ENCODE measurements around the gene TTC23.
"Not testable (repeated sequence)": the region's sequence is repeated elsewhere in the genome, so short reads cannot be mapped to it uniquely, and the experiment has no call there.

Gene TTC23

GRCh38 chr15:99120050-99120777 lies 129.2 kb downstream of the TTC23 start:
- H3K4me1 ChIP-seq (ENCODE audit: control insufficient read depth, insufficient read depth, low read length): peaks cover 5% of the 10 kb centered on the region
- no peaks in the 10 kb centered on the region for H3K9me3 ChIP-seq (ENCODE audit: control insufficient read depth, insufficient read depth, low read length)
- no peak overlapping the region for H3K4me3 ChIP-seq (ENCODE audit: low read depth, low read length)
- no peaks in the 10 kb centered on the region for H3K36me3 ChIP-seq (ENCODE audit: control insufficient read depth, insufficient read depth, low read length)
- H3K27me3 ChIP-seq (ENCODE audit: control insufficient read depth, insufficient read depth, low read length): no peaks in the 10 kb centered on the region
- no peak overlapping the region for H3K9ac ChIP-seq (ENCODE audit: low read depth, low read length)

- Histone ChIP-seq H3K9me3 (ENCODE audit: control insufficient read depth, insufficient read depth, low read length) (no peaks in the 10 kb centered on the region), H3K4me3 (ENCODE audit: low read depth, low read length) (no peak overlapping the region), H3K9ac (ENCODE audit: low read depth, low read length) (no peak overlapping the region), H3K36me3 (ENCODE audit: control insufficient read depth, insufficient read depth, low read length) (no peaks in the 10 kb centered on the region), H3K27me3 (ENCODE audit: control insufficient read depth, insufficient read depth, low read length) (no peaks in the 10 kb centered on the region), H3K4me1 (ENCODE audit: control insufficient read depth, insufficient read depth, low read length) (peaks cover 3% of the 10 kb centered on the region)
These were observed 130.4 kb downstream of the TTC23 start for GRCh38 chr15:99118801-99119546.

- no peaks in the 10 kb centered on the region for H3K36me3 ChIP-seq (ENCODE audit: control insufficient read depth, insufficient read depth, low read length)
- no peaks in the 10 kb centered on the region for H3K27me3 ChIP-seq (ENCODE audit: control insufficient read depth, insufficient read depth, low read length)
- H3K4me1 ChIP-seq (ENCODE audit: control insufficient read depth, insufficient read depth, low read length): no peaks in the 10 kb centered on the region
- H3K9me3 ChIP-seq (ENCODE audit: control insufficient read depth, insufficient read depth, low read length): no peaks in the 10 kb centered on the region
- no peak overlapping the region for H3K4me3 ChIP-seq (ENCODE audit: low read depth, low read length)
- H3K9ac ChIP-seq (ENCODE audit: low read depth, low read length): no peak overlapping the region
These were observed 131.1 kb downstream of the TTC23 start for GRCh38 chr15:99118258-99118632.

GRCh38 chr15:99117563-99118257 lies 131.7 kb downstream of the TTC23 start:
- H3K9me3 ChIP-seq (ENCODE audit: control insufficient read depth, insufficient read depth, low read length): no peaks in the 10 kb centered on the region
- no peak overlapping the region for H3K4me3 ChIP-seq (ENCODE audit: low read depth, low read length)
- no peak overlapping the region for H3K9ac ChIP-seq (ENCODE audit: low read depth, low read length)
- H3K4me1 ChIP-seq (ENCODE audit: control insufficient read depth, insufficient read depth, low read length): no peaks in the 10 kb centered on the region
- H3K36me3 ChIP-seq (ENCODE audit: control insufficient read depth, insufficient read depth, low read length): no peaks in the 10 kb centered on the region
- no peaks in the 10 kb centered on the region for H3K27me3 ChIP-seq (ENCODE audit: control insufficient read depth, insufficient read depth, low read length)

- Histone ChIP-seq H3K27me3 (ENCODE audit: control insufficient read depth, insufficient read depth, low read length) (no peaks in the 10 kb centered on the region), H3K4me1 (ENCODE audit: control insufficient read depth, insufficient read depth, low read length) (no peaks in the 10 kb centered on the region), H3K4me3 (ENCODE audit: low read depth, low read length) (no peak overlapping the region), H3K9me3 (ENCODE audit: control insufficient read depth, insufficient read depth, low read length) (no peaks in the 10 kb centered on the region), H3K36me3 (ENCODE audit: control insufficient read depth, insufficient read depth, low read length) (no peaks in the 10 kb centered on the region), H3K9ac (ENCODE audit: low read depth, low read length) (no peak overlapping the region)
These were observed 132.3 kb downstream of the TTC23 start for GRCh38 chr15:99117111-99117510.

GRCh38 chr15:99115300-99116215 lies 133.8 kb downstream of the TTC23 start:
- no peaks in the 10 kb centered on the region for H3K4me1 ChIP-seq (ENCODE audit: control insufficient read depth, insufficient read depth, low read length)
- H3K36me3 ChIP-seq (ENCODE audit: control insufficient read depth, insufficient read depth, low read length): no peaks in the 10 kb centered on the region
- H3K27me3 ChIP-seq (ENCODE audit: control insufficient read depth, insufficient read depth, low read length): no peaks in the 10 kb centered on the region
- H3K4me3 ChIP-seq (ENCODE audit: low read depth, low read length): no peak overlapping the region
- no peaks in the 10 kb centered on the region for H3K9me3 ChIP-seq (ENCODE audit: control insufficient read depth, insufficient read depth, low read length)
- H3K9ac ChIP-seq (ENCODE audit: low read depth, low read length): no peak overlapping the region

- H3K9ac ChIP-seq (ENCODE audit: low read depth, low read length): no peak overlapping the region
- no peak overlapping the region for H3K4me3 ChIP-seq (ENCODE audit: low read depth, low read length)
- H3K9me3 ChIP-seq (ENCODE audit: control insufficient read depth, insufficient read depth, low read length): no peaks in the 10 kb centered on the region
- H3K27me3 ChIP-seq (ENCODE audit: control insufficient read depth, insufficient read depth, low read length): no peaks in the 10 kb centered on the region
- no peaks in the 10 kb centered on the region for H3K36me3 ChIP-seq (ENCODE audit: control insufficient read depth, insufficient read depth, low read length)
- H3K4me1 ChIP-seq (ENCODE audit: control insufficient read depth, insufficient read depth, low read length): no peaks in the 10 kb centered on the region
These were observed 134.7 kb downstream of the TTC23 start for GRCh38 chr15:99114511-99115299.

GRCh38 chr15:99113547-99114271 lies 135.7 kb downstream of the TTC23 start:
- Histone ChIP-seq H3K4me1 (ENCODE audit: control insufficient read depth, insufficient read depth, low read length) (no peaks in the 10 kb centered on the region), H3K9ac (ENCODE audit: low read depth, low read length) (no peak overlapping the region), H3K9me3 (ENCODE audit: control insufficient read depth, insufficient read depth, low read length) (no peaks in the 10 kb centered on the region), H3K27me3 (ENCODE audit: control insufficient read depth, insufficient read depth, low read length) (no peaks in the 10 kb centered on the region), H3K36me3 (ENCODE audit: control insufficient read depth, insufficient read depth, low read length) (no peaks in the 10 kb centered on the region), H3K4me3 (ENCODE audit: low read depth, low read length) (no peak overlapping the region)

- not testable (repeated sequence) for H3K36me3 ChIP-seq (ENCODE audit: control insufficient read depth, insufficient read depth, low read length); H3K4me1 ChIP-seq (ENCODE audit: control insufficient read depth, insufficient read depth, low read length); H3K9ac ChIP-seq (ENCODE audit: low read depth, low read length); H3K9me3 ChIP-seq (ENCODE audit: control insufficient read depth, insufficient read depth, low read length); H3K4me3 ChIP-seq (ENCODE audit: low read depth, low read length)
- H3K27me3 ChIP-seq (ENCODE audit: control insufficient read depth, insufficient read depth, low read length): peaks cover 16% of the 10 kb centered on the region
These were observed 137.7 kb downstream of the TTC23 start for GRCh38 chr15:99111641-99112040.

- no peak overlapping the region for H3K9ac ChIP-seq (ENCODE audit: low read depth, low read length)
- H3K36me3 ChIP-seq (ENCODE audit: control insufficient read depth, insufficient read depth, low read length): no peaks in the 10 kb centered on the region
- H3K27me3 ChIP-seq (ENCODE audit: control insufficient read depth, insufficient read depth, low read length): peaks cover 25% of the 10 kb centered on the region
- no peaks in the 10 kb centered on the region for H3K4me1 ChIP-seq (ENCODE audit: control insufficient read depth, insufficient read depth, low read length)
- H3K9me3 ChIP-seq (ENCODE audit: control insufficient read depth, insufficient read depth, low read length): no peaks in the 10 kb centered on the region
- no peak overlapping the region for H3K4me3 ChIP-seq (ENCODE audit: low read depth, low read length)
These were observed 138.6 kb downstream of the TTC23 start for GRCh38 chr15:99110581-99111320.

Measured in iPS-15b (cell line).